Gastrocnemius medialis (tissue), 4 donors: ENCODE data around the gene COBLL1.

ENCODE experiments used
- CTCF ChIP-seq, 5 experiments: fragments of 450-650 bp in 3 of 5; fragments of 200-600 bp in 2 of 5; sonication (generic) in 2 of 5; IDR thresholded peaks in 4 of 5; conservative IDR thresholded peaks in 1 of 5; 1 replicate in 4 of 5; 2 replicates in 1 of 5; pipeline ENCODE4 v1.5.1; 2016 to 2019; ENCODE audit warnings: antibody characterized with exemption in 5 of 5, mild to moderate bottlenecking in 3 of 5, moderate library complexity in 3 of 5
- POLR2A ChIP-seq, 2 donors: fragments of 450-650 bp; IDR thresholded peaks; one replicate each; pipeline ENCODE4 v1.6.1; 2017; ENCODE audit warnings: antibody characterized with exemption in 2 of 2, mild to moderate bottlenecking in 2 of 2, moderate library complexity in 2 of 2

- TF ChIP-seq CTCF (IDR thresholded peaks at IDR 0.05 in 4 of 5, conservative IDR thresholded peaks at IDR 0.05 in 1 of 5), result no peak
- TF ChIP-seq POLR2A (IDR thresholded peaks at IDR 0.05), result no peak
Measured at GRCh38 chr2:164826293-164827243, 15.1 kb downstream of the COBLL1 start.
